ENCODE data around the gene ALDH18A1.
"Not testable (repeated sequence)": the region's sequence is repeated elsewhere in the genome, so short reads cannot be mapped to it uniquely, and the experiment has no call there.

Gene ALDH18A1

GRCh38 chr10:95650232-95650631 is 6.3 kb downstream of the ALDH18A1 start:
- DNase-seq (ENCODE audit: low read depth), result no peak

- DNase-seq (ENCODE audit: low read depth), result no peak
Measured at GRCh38 chr10:95648138-95648537, 8.4 kb downstream of the ALDH18A1 start.

GRCh38 chr10:95646160-95646559 is 10.4 kb downstream of the ALDH18A1 start:
- DNase-seq (ENCODE audit: low read depth), result no peak

GRCh38 chr10:95644901-95645300 is 11.6 kb downstream of the ALDH18A1 start:
- no peak for DNase-seq (ENCODE audit: low read depth)

- no peak for DNase-seq (ENCODE audit: low read depth)
Measured at GRCh38 chr10:95640891-95641315, 15.6 kb downstream of the ALDH18A1 start.

GRCh38 chr10:95637911-95638310 is 18.6 kb downstream of the ALDH18A1 start:
- no peak for DNase-seq (ENCODE audit: low read depth)

GRCh38 chr10:95637140-95637539 is 19.4 kb downstream of the ALDH18A1 start:
- DNase-seq (ENCODE audit: low read depth), result no peak

- no peak for DNase-seq (ENCODE audit: low read depth)
Measured at GRCh38 chr10:95635319-95635733, 21.2 kb downstream of the ALDH18A1 start.

- no peak for DNase-seq (ENCODE audit: low read depth)
Measured at GRCh38 chr10:95628786-95629185, 27.7 kb downstream of the ALDH18A1 start.

GRCh38 chr10:95626500-95626899 is 30.0 kb downstream of the ALDH18A1 start:
- no peak for DNase-seq (ENCODE audit: low read depth)

- DNase-seq (ENCODE audit: low read depth), result not testable (repeated sequence)
Measured at GRCh38 chr10:95620415-95620814, 36.1 kb downstream of the ALDH18A1 start.

GRCh38 chr10:95618101-95618500 is 38.4 kb downstream of the ALDH18A1 start:
- no peak for DNase-seq (ENCODE audit: low read depth)

- no peak for DNase-seq (ENCODE audit: low read depth)
Measured at GRCh38 chr10:95616446-95616845, 40.1 kb downstream of the ALDH18A1 start.

GRCh38 chr10:95613330-95613729 is 43.2 kb downstream of the ALDH18A1 start:
- DNase-seq (ENCODE audit: low read depth), result no peak

- DNase-seq (ENCODE audit: low read depth), result no peak
Measured at GRCh38 chr10:95610727-95611126, 45.8 kb downstream of the ALDH18A1 start.

- DNase-seq (ENCODE audit: low read depth), result no peak
Measured at GRCh38 chr10:95606922-95607321, 49.6 kb downstream of the ALDH18A1 start.

GRCh38 chr10:95605163-95605562 is 51.3 kb downstream of the ALDH18A1 start:
- no peak for DNase-seq (ENCODE audit: low read depth)

GRCh38 chr10:95604630-95605029 is 51.9 kb downstream of the ALDH18A1 start:
- no peak for DNase-seq (ENCODE audit: low read depth)

GRCh38 chr10:95602382-95602781 is 54.1 kb downstream of the ALDH18A1 start:
- no peak for DNase-seq (ENCODE audit: low read depth)

GRCh38 chr10:95601116-95601719 is 55.3 kb downstream of the ALDH18A1 start:
- DNase-seq (ENCODE audit: low read depth), result peak; percentile 27

GRCh38 chr10:95600158-95600557 is 56.4 kb downstream of the ALDH18A1 start:
- DNase-seq (ENCODE audit: low read depth), result no peak

- no peak for DNase-seq (ENCODE audit: low read depth)
Measured at GRCh38 chr10:95597788-95598187, 58.7 kb downstream of the ALDH18A1 start.

GRCh38 chr10:95588025-95588424 is 68.5 kb downstream of the ALDH18A1 start:
- no peak for DNase-seq (ENCODE audit: low read depth)

GRCh38 chr10:95579835-95580535 is 76.5 kb downstream of the ALDH18A1 start:
- DNase-seq (ENCODE audit: low read depth), result no peak
